H1 (cell line): ENCODE results near the gene NXPH2. TPM values are rescaled to one million over a fixed set of nuclear protein-coding genes. Genes with fewer than 3 reads are reported as not detected.

Experiments
- CTCF ChIA-PET: fragments of 300-600 bp; sonication (Branson Sonifier 250); formaldehyde crosslinking; loops from one replicate; lab custom pipeline; 2021; ENCODE audit not compliant: partially characterized antibody; lab: Charles Lee
- POLR2A ChIA-PET: fragments of 300-600 bp; sonication (Branson Sonifier 250); formaldehyde crosslinking; loops from one replicate; lab custom pipeline; 2021; ENCODE audit warnings: inconsistent platforms; ENCODE audit not compliant: partially characterized antibody; lab: Charles Lee
- DNase-seq, 2 experiments: peaks; one replicate each; pipeline versions ENCODE4 v3.0.0 to v3.0.0-alpha.2; 2010 to 2022; ENCODE audit warnings: low spot score in 2 of 2, low read depth in 1 of 2, mixed read lengths in 1 of 2
- FAIRE-seq: peaks from 2 replicates; lab custom pipeline; 2011; peaks lifted over from hg19 to GRCh38; lab: Jason Lieb, UNC
- H2AFZ ChIP-seq: 2 replicates; pipeline ENCODE4 v1.8.1; 2012; ENCODE audit warnings: low read length, inconsistent platforms
- H2AK5ac ChIP-seq: 2 replicates; pipeline ENCODE4 v1.6.1; 2013; ENCODE audit warnings: low read depth, low read length
- H2BK120ac ChIP-seq: replicated peaks from 2 replicates; pipeline ENCODE3; 2013; ENCODE audit warnings: low read depth, low read length, inconsistent platforms
- H2BK12ac ChIP-seq: 2 replicates; pipeline ENCODE4 v1.6.1; 2013; ENCODE audit warnings: low read depth, low read length
- H2BK15ac ChIP-seq: 2 replicates; pipeline ENCODE4 v1.6.1; 2013; ENCODE audit warnings: low read length
- H2BK20ac ChIP-seq: 2 replicates; pipeline ENCODE4 v1.6.1; 2013; ENCODE audit warnings: low read length
- H2BK5ac ChIP-seq: 2 replicates; pipeline ENCODE4 v1.6.1; 2013; ENCODE audit warnings: low read depth, low read length
- H3K14ac ChIP-seq: 2 replicates; pipeline ENCODE4 v1.6.1; 2013; ENCODE audit warnings: inconsistent platforms; ENCODE audit not compliant: insufficient read length
- H3K18ac ChIP-seq: 2 replicates; pipeline ENCODE4 v1.6.1; 2013; ENCODE audit warnings: low read length; ENCODE audit errors: extremely low read depth
- H3K23ac ChIP-seq: 2 replicates; pipeline ENCODE4 v1.6.1; 2013; ENCODE audit warnings: inconsistent platforms; ENCODE audit not compliant: insufficient read length
- H3K23me2 ChIP-seq: 2 replicates; pipeline ENCODE4 v1.6.1; 2013; ENCODE audit warnings: low read depth, low read length
- H3K27ac ChIP-seq: 2 replicates; pipeline ENCODE4 v1.6.1; 2011; ENCODE audit warnings: low read depth, low read length, inconsistent platforms
- H3K27me3 ChIP-seq, 4 experiments: replicated peaks in 1 of 4; 1 replicate in 1 of 4; 2 replicates in 3 of 4; pipeline versions ENCODE4 v1.6.1 to v1.8.1; 2011 to 2013; ENCODE audit warnings: low read length in 3 of 4, mild to moderate bottlenecking in 3 of 4, inconsistent platforms in 2 of 4, mixed read lengths in 2 of 4, moderate library complexity in 1 of 4; ENCODE audit not compliant: control insufficient read depth in 3 of 4, insufficient read depth in 3 of 4; ENCODE audit errors: extremely low read depth in 1 of 4
- H3K36me3 ChIP-seq, 4 experiments: 2 replicates each; pipeline versions ENCODE4 v1.6.1 to v1.8.1; 2011 to 2013; ENCODE audit warnings: mild to moderate bottlenecking in 4 of 4, low read length in 3 of 4, moderate library complexity in 2 of 4, control low read depth in 1 of 4, inconsistent platforms in 1 of 4; ENCODE audit not compliant: insufficient read depth in 4 of 4, control insufficient read depth in 2 of 4
- H3K4ac ChIP-seq: replicated peaks from 2 replicates; pipeline ENCODE3; 2013; ENCODE audit warnings: low read length, low read depth, mixed read lengths, inconsistent platforms; ENCODE audit not compliant: insufficient read length
- H3K4me1 ChIP-seq, 4 experiments: replicated peaks in 1 of 4; 1 replicate in 1 of 4; 2 replicates in 3 of 4; pipeline versions ENCODE4 v1.6.1 to v1.8.1; 2011 to 2013; ENCODE audit warnings: low read length in 3 of 4, inconsistent platforms in 2 of 4, mixed read lengths in 1 of 4; ENCODE audit not compliant: insufficient read depth in 4 of 4, control insufficient read depth in 3 of 4
- H3K4me2 ChIP-seq, 2 experiments: 2 replicates each; pipeline versions ENCODE4 v1.6.1 to v1.8.1; 2011 to 2013; ENCODE audit warnings: low read depth in 2 of 2, low read length in 2 of 2, control low read depth in 1 of 2, inconsistent platforms in 1 of 2, mild to moderate bottlenecking in 1 of 2; ENCODE audit not compliant: insufficient read depth in 1 of 2
- H3K4me3 ChIP-seq, 4 experiments: fragments of 200-600, 300-600 bp in 1 of 4; sonication (generic), shearing (Covaris generic), sonication (Bioruptor Twin) in 1 of 4; 2 replicates each; pipeline versions ENCODE4 v1.5.1 to v1.8.1; 2011 to 2016; ENCODE audit warnings: low read length in 4 of 4, low read depth in 3 of 4, control low read depth in 2 of 4, inconsistent platforms in 2 of 4, mild to moderate bottlenecking in 2 of 4, mixed read lengths in 1 of 4, moderate library complexity in 1 of 4; ENCODE audit not compliant: insufficient read depth in 2 of 4; ENCODE audit errors: extremely low read depth in 1 of 4
- H3K56ac ChIP-seq: replicated peaks from 2 replicates; pipeline ENCODE3; 2013; ENCODE audit warnings: low read depth, mild to moderate bottlenecking, mixed read lengths, low read length, inconsistent platforms; ENCODE audit not compliant: insufficient read length
- H3K79me1 ChIP-seq: 2 replicates; pipeline ENCODE4 v1.6.1; 2013; ENCODE audit warnings: low read depth, low read length, control low read depth
- H3K79me2 ChIP-seq, 2 experiments: 2 replicates each; pipeline versions ENCODE4 v1.6.1 to v1.8.1; 2012 to 2013; ENCODE audit warnings: low read length in 2 of 2, mild to moderate bottlenecking in 2 of 2, inconsistent platforms in 1 of 2; ENCODE audit not compliant: insufficient read depth in 2 of 2, control insufficient read depth in 1 of 2
- H3K9ac ChIP-seq, 4 experiments: replicated peaks in 1 of 4; 1 replicate in 1 of 4; 2 replicates in 3 of 4; pipeline versions ENCODE4 v1.6.1 to v1.8.1; 2011 to 2013; ENCODE audit warnings: low read depth in 3 of 4, low read length in 3 of 4, control low read depth in 2 of 4, mild to moderate bottlenecking in 2 of 4, moderate library complexity in 2 of 4, inconsistent platforms in 1 of 4; ENCODE audit errors: extremely low read depth in 1 of 4
- H3K9me3 ChIP-seq, 2 experiments: 2 replicates each; pipeline versions ENCODE4 v1.6.1 to v1.8.1; 2012 to 2013; ENCODE audit warnings: mild to moderate bottlenecking in 2 of 2, moderate library complexity in 2 of 2, control low read depth in 1 of 2, inconsistent platforms in 1 of 2, low read depth in 1 of 2, low read length in 1 of 2, mixed read lengths in 1 of 2; ENCODE audit not compliant: insufficient read depth in 2 of 2
- H4K20me1 ChIP-seq, 2 experiments: replicated peaks in 1 of 2; 2 replicates each; pipeline versions ENCODE3 to v1.8.1; 2011 to 2013; ENCODE audit warnings: inconsistent platforms in 2 of 2, low read length in 2 of 2, mild to moderate bottlenecking in 1 of 2; ENCODE audit not compliant: insufficient read depth in 2 of 2, control insufficient read depth in 1 of 2
- H4K5ac ChIP-seq: 2 replicates; pipeline ENCODE4 v1.6.1; 2013; ENCODE audit warnings: low read length, low read depth, mixed read lengths, inconsistent platforms; ENCODE audit not compliant: insufficient read length
- H4K8ac ChIP-seq: 2 replicates; pipeline ENCODE4 v1.8.0; 2013; ENCODE audit warnings: mild to moderate bottlenecking, moderate library complexity, low read length, inconsistent platforms; ENCODE audit not compliant: insufficient read depth; ENCODE audit errors: extremely low read depth
- H4K91ac ChIP-seq: replicated peaks from 2 replicates; pipeline ENCODE3; 2013; ENCODE audit warnings: low read length, mixed read lengths, inconsistent platforms; ENCODE audit not compliant: insufficient read length
- CBX5 ChIP-seq: fragments of 300-800, 300-1000 bp; sonication (generic); IDR thresholded peaks from 2 replicates; pipeline ENCODE4 v1.7.1; 2016; ENCODE audit warnings: antibody characterized with exemption, low read length, low read depth
- WGBS, 2 experiments: shearing (Covaris generic) in 1 of 2; methylation state at CpG; one replicate each; pipeline versions ENCODE4 v1.1.6 to v1.1.7; 2013 to 2015; ENCODE audit warnings: low lambda C conversion rate in 2 of 2, mixed read lengths in 2 of 2, inconsistent platforms in 1 of 2, low coverage in 1 of 2, missing lambda C conversion rate in 1 of 2; ENCODE audit not compliant: insufficient replicate concordance in 2 of 2, insufficient coverage in 1 of 2, insufficient read length in 1 of 2; ENCODE audit errors: extremely low coverage in 1 of 2, missing lambda C conversion rate in 1 of 2; 5-methylcytosine and 5-hydroxymethylcytosine counted together
- polyA plus RNA-seq, 7 experiments: library from polyadenylated mRNA; depleted of rRNA in 3 of 7; stranded (reverse) in 5 of 7; unstranded in 2 of 7; fragments of >200 nt in 5 of 7; fragments of 200-250 nt in 2 of 7; gene quantifications; 1 replicate in 5 of 7; 2 replicates in 1 of 7; 4 replicates in 1 of 7; pipeline versions ENCODE4 v1.2.1 to v1.2.3, GENCODE V29; 2011 to 2013; ENCODE audit warnings: missing spikeins in 2 of 7, mixed read lengths in 2 of 7
- total RNA-seq: library from RNA; stranded (reverse); fragmentation: NEBNext Ultra II Directional; extraction: Animal tissue kit (Norgen Biotek cat#: 25700); gene quantifications from 2 replicates; pipeline ENCODE4 v1.2.1, GENCODE V29; 2021

Gene NXPH2
- total and polyA plus RNA-seq, 2 of the 8 experiments (the other 6 are each of a cell fraction or from before 2014, with no cell fraction given), result 1.9 to 6.9 TPM

DNA sequence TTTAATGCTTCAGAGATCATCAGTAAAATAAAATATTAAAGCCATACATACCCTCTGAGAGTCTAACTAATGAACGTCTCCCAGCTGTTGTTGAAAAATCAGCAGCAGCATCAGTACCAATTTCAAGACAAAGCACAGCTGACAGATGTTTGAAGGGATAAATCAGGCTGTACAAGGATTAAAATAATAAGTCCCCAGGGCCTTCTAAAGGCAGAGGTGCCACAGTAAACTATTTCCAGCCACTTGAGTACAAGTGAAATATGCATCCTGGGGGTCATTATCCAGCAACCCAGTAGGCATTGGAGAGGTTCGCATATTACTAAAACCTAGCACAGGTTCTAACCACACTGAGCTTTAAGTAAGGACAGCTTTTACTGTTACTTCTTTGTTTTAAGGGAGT is 76.9 kb downstream of the NXPH2 start:
- no peaks in the 10 kb centered on the region for H4K20me1 ChIP-seq
- H2BK20ac ChIP-seq, result no peak overlapping the region
- no peaks in the 10 kb centered on the region for H3K23me2 ChIP-seq
- POLR2A ChIA-PET, result interaction anchor here (0.6 kb wide), 1 partner anchor 365 kb away, joined by 3 read pairs; no protein-coding TSS in a partner anchor
- no peak overlapping the region for H3K4ac ChIP-seq
- H2BK15ac ChIP-seq, result no peak overlapping the region
- H3K27ac ChIP-seq, result no peak overlapping the region
- no peak overlapping the region for H2BK5ac ChIP-seq
- H2AK5ac ChIP-seq, result no peak overlapping the region
- DNase-seq (no peak), FAIRE-seq (no peak)
- peaks cover 0 to 1% (median 0%) of the 10 kb centered on the region in 4 experiments; a peak in 1 of 7 replicates for H3K27me3 ChIP-seq
- no peaks in the 10 kb centered on the region for H3K79me2 ChIP-seq
- H3K79me1 ChIP-seq, result no peaks in the 10 kb centered on the region
- no peak overlapping the region for H2BK12ac ChIP-seq
- H3K9me3 ChIP-seq, result no peaks in the 10 kb centered on the region
- no peak overlapping the region for H3K9ac ChIP-seq
- CTCF ChIA-PET, result interaction anchor here (0.6 to 2.5 kb wide), 6 partner anchors 9 to 817 kb away, joined by 3 to 6 read pairs (median 3); no protein-coding TSS in a partner anchor
- peaks cover 2 to 6% (median 3%) of the 10 kb centered on the region in 4 experiments; a peak in 6 of 7 replicates for H3K4me1 ChIP-seq
- 89% methylated on average over 2 of the region's 2 CpGs; no CpG with 5 or more reads in 1 of the 2 experiments for WGBS, 2 experiments
- no peak overlapping the region for H3K4me3 ChIP-seq
- no peak overlapping the region for H2BK120ac ChIP-seq
- no peak overlapping the region for H3K56ac ChIP-seq
- H3K4me2 ChIP-seq, result no peak overlapping the region
- H3K23ac ChIP-seq, result no peak overlapping the region
- H4K8ac ChIP-seq, result no peak overlapping the region
- no peak overlapping the region for H3K18ac ChIP-seq
- no peak overlapping the region for H4K91ac ChIP-seq
- H4K5ac ChIP-seq, result no peak overlapping the region
- H3K36me3 ChIP-seq, result no peaks in the 10 kb centered on the region
- no peak overlapping the region for H2AFZ ChIP-seq
- no peak for TF ChIP-seq CBX5
- no peak overlapping the region for H3K14ac ChIP-seq
